Hematopoietic multipotent progenitor cell treated with erythropoietin and hydrocortisone succinate and interleukin-3 and kit ligand, for 8 days (in vitro differentiated cells): ENCODE results near the gene ALOX12B.
A peak's percentile ranks its signal among the peaks of the same experiment; 100 is the strongest.
"Not testable (repeated sequence)": the region's sequence is repeated elsewhere in the genome, so short reads cannot be mapped to it uniquely, and the experiment has no call there.

Experiments used
- DNase-seq: peaks from one replicate; pipeline ENCODE4 v3.0.0-alpha.2; 2015

Gene ALOX12B

GRCh38 chr17:8041979-8042378 is 45.5 kb downstream of the ALOX12B start:
- no peak for DNase-seq

DNA sequence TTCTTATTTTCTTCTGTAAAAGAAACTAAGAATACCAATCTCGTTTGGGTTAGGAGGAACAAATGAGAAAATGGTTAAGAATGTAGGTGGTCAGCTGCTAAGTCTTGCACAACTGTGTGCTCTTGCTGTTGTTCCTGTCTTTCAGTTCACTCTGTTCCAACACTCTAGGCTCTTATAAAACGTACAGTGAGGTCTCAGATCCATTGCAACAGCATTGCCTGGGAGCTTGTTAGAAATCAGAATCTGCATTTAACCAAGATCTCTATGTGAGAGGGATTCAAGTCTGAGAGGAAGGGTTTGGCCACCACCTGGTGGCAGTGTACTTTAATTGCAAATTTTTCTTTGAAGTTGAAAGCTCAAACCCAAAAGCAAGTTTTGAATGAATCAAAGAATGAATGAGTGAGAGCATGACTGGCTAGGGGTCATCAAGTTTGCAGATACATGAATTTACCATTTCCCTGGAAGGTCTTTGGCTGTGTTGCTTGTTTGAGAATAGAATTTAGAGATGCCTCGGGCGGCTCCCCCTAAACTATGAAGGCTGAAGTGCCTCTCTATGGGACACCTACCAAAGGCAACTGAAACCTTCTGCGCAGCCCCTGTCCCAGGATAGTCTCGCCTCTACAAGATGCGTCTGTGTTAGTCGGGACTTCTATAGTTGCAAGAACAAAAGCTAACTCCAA is 46.1 kb downstream of the ALOX12B start:
- peak; percentile 76 for DNase-seq

DNA sequence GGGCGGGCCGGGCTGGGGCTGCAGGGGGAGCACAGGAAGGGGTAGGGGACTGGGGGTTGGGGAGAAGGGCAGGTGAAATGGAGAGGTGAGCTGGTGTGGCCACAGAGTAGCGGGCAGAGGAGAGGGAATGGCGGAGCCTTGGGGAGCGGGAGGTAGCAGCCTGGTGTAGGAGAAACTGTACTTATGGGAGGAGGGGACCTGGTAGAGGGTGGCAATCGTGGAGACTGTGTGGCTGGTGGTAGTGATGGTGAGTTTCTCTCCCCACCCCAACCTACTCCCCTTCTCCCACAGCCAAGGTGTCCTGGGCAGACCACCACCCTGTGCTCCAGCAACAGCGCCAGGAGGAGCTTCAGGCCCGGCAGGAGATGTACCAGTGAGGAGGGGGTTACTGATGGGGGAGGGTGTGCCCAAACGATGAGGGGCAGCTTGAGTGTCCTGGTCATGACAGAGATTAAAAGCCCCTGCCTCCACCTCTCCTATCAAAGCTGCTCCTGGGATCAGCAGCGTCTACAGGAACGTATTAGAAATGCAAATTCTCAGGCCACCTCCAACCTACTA is 47.8 kb downstream of the ALOX12B start:
- no peak for DNase-seq

GRCh38 chr17:8038954-8039610 is 48.4 kb downstream of the ALOX12B start, which contains the start of gene ALOX15B:
TSS of gene ALOX15B (plus strand) at chr17:8039059. CDS start at chr17:8039156, 97 bp downstream.
- DNase-seq = no peak

DNA sequence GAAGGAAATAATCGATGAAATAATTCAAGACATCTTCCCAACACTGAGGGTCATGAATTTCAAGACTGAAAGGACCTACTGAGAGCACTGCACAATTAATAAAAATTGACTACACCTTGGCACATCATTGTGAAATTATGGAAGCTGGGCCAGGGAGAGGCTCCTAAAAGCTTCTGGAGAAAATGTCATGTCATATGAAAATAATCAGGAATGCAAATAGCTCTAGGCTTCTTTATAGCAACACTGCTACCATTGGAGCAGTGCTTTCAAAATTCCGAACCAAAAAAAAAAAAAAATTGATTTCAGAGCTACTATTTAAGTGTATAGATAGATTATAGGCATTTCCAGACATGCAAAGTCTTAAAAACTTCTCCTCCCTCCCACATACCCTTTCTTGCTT is 55.1 kb downstream of the ALOX12B start:
- DNase-seq = no peak

DNA sequence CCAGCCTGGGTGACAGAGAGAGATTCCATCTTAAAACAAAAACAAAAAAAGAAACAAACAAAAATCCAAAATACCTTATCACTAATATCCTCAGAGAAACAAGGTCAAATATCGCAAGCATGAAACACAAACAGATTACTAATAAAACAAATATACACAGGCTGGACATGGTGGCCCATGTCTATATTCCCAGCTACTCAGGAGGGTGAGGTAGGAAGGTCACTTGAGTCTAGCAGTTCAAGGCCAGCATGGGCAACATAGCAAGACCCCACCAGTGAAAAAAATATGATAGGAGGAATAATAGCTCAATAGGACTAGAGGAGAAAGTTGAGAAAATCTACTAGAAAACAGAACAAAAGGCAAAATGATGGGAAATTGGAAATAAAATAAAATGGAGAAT is 55.6 kb downstream of the ALOX12B start:
- DNase-seq = no peak

DNA sequence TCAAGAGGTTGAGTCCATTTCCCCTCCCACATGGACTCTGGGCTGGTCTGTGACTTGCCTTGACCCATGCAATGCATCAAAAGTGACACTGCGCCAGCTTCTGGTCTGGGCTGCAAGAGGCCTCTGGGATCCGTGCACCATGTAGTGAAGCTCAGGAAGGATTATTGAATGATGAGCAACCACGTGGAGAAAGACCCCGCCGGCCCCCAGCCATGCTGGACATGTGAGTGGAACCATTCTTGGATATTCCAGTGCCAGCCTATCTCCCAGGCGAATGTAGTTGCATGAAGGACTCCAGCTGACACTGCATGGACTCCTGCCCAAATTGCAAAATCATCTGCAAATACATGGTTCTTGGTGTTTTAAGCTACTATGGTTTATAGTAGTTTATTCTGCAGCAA is 56.3 kb downstream of the ALOX12B start:
- no peak for DNase-seq

DNA sequence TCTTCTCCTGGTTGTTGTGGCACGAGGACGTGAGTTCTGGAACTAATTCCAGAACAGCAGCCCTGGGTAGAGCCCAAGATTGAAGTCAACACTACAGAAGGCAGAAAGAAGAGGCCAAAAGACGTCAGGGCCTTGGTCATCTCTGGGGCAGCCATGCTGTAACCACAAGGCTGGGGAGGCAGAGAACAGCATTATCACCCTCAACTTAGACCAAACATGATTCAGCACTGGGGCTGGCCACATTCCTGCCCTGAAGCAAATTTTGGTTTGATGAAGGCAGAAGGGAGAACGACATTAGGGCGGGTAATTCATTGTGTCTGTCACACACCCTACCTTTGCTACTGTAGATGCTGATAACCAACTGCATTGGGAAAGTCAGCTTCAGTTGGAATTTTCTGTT is 58.4 kb downstream of the ALOX12B start:
- DNase-seq = peak; percentile 55

DNA sequence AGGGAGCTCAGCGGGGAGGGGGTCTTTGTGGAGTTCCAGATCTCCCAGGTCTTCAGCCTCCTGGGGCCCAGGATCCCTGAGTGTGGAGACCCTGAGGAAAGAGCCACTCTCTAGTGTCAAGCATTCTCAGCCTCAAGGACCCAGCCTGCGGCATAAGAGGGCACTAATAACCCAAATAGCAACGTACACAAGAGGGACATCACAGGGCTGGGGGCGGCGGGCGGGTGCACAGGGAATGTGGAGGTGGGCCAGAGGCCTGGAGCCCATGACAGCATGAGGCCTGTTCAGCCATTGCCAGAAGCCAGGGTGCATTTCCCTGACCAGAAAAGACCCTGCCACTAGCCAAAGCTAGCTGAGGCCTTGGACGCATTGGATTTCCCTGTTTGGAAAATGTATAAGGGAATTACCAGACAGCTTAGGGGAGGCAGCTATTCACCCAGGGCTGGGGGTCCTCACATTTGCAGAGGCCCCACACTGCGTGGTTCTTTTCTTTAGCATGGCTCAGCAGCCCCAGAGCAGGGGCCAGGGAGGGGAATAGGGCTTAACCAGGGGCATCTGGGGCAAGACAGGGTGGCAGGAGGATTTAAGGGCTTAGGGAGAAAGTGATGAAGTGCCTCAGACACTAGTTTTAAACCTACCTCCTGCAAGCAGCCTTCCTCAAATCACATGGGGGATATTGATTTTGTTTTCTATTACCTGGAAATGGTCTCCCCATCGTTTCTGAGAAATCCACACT is 62.2 kb downstream of the ALOX12B start:
- DNase-seq = no peak

DNA sequence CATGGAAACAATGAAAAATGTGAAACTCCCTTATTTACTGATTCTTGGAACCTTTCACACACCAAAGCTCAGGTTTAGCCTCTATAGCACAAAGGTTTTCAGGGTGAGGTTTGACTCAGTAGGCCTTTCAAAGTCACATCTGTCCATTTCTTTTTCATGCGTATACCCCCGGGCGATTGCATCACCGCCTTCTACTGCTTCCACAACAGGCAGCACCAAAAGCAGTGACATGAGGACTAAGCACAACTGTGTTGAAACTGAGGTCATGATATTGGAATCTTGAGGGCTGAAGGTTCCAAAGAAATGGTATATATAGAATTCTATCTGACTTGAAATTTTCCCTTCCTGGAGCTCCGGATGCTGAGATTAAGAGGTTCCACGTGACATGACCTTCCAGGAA is 63.4 kb downstream of the ALOX12B start:
- DNase-seq = not testable (repeated sequence)
